Measurements from ENCODE around the gene EPDR1. TPM values are rescaled to one million over a fixed set of nuclear protein-coding genes. Genes with fewer than 3 reads are reported as not detected.

The EPDR1 gene
- total RNA-seq, 1 experiment from 2014 or later: 24.6 TPM

DNA sequence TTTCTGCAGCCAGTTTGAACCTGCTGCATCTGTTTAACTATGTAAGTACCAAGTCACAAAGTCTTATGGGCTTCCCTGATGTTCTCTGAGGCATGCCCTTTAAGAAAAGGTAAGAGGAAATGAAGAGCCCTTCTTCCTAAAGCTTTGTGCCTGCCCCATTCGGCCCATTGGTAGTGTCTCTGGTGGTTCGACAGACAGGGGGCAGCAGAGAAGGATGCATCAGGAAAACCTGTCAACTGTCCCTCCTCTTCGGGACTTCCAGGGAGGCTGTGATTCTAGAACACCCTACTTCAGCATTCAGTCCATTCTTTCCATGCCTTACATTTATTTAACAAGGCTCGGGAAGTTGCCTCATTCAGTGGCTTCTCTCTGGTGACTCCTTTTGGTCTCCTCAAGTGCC, 1.9 kb upstream of the EPDR1 start:
- TF ChIP-seq, protein P1, sequence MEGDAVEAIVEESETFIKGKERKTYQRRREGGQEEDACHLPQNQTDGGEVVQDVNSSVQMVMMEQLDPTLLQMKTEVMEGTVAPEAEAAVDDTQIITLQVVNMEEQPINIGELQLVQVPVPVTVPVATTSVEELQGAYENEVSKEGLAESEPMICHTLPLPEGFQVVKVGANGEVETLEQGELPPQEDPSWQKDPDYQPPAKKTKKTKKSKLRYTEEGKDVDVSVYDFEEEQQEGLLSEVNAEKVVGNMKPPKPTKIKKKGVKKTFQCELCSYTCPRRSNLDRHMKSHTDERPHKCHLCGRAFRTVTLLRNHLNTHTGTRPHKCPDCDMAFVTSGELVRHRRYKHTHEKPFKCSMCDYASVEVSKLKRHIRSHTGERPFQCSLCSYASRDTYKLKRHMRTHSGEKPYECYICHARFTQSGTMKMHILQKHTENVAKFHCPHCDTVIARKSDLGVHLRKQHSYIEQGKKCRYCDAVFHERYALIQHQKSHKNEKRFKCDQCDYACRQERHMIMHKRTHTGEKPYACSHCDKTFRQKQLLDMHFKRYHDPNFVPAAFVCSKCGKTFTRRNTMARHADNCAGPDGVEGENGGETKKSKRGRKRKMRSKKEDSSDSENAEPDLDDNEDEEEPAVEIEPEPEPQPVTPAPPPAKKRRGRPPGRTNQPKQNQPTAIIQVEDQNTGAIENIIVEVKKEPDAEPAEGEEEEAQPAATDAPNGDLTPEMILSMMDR (conservative IDR thresholded peaks at IDR 0.05; ENCODE audit: low read depth, low read length): peak; percentile 38
- no peak for TF ChIP-seq EZH2 (IDR thresholded peaks at IDR 0.05; ENCODE audit: borderline replicate concordance, low read depth, low read length, poor library complexity, severe bottlenecking)
- no peaks in the 10 kb centered on the region for H3K9me3 ChIP-seq (ENCODE audit: low read depth, low read length, poor library complexity, severe bottlenecking)
- CTCF ChIA-PET: no interaction called here
- no peak for DNase-seq (ENCODE audit: low spot score)
- H3K27ac ChIP-seq (ENCODE audit: low read depth, low read length, poor library complexity, severe bottlenecking): no peak overlapping the region
- BruUV-seq (replicated peaks): no TSS peak
- no peaks in the 10 kb centered on the region for H3K36me3 ChIP-seq (ENCODE audit: insufficient read depth, low read length, poor library complexity, severe bottlenecking)
- POLR2A ChIA-PET (ENCODE audit: low non-redundant PET): no interaction called here
- intact Hi-C loops (cut with micrococcal nuclease; ENCODE audit: unreplicated experiment): loop anchor here (5.0 kb wide), 1 partner anchor 184 kb away; no protein-coding TSS in a partner anchor
- H3K4me1 ChIP-seq (ENCODE audit: insufficient read depth, low read length, poor library complexity, severe bottlenecking): peaks cover 21% of the 10 kb centered on the region
- no peak overlapping the region for H3K4me3 ChIP-seq (ENCODE audit: low read depth, low read length, poor library complexity, severe bottlenecking)
- H3K27me3 ChIP-seq (replicated peaks; ENCODE audit: insufficient read depth, low read depth, low read length, poor library complexity): peaks cover 38% of the 10 kb centered on the region

DNA sequence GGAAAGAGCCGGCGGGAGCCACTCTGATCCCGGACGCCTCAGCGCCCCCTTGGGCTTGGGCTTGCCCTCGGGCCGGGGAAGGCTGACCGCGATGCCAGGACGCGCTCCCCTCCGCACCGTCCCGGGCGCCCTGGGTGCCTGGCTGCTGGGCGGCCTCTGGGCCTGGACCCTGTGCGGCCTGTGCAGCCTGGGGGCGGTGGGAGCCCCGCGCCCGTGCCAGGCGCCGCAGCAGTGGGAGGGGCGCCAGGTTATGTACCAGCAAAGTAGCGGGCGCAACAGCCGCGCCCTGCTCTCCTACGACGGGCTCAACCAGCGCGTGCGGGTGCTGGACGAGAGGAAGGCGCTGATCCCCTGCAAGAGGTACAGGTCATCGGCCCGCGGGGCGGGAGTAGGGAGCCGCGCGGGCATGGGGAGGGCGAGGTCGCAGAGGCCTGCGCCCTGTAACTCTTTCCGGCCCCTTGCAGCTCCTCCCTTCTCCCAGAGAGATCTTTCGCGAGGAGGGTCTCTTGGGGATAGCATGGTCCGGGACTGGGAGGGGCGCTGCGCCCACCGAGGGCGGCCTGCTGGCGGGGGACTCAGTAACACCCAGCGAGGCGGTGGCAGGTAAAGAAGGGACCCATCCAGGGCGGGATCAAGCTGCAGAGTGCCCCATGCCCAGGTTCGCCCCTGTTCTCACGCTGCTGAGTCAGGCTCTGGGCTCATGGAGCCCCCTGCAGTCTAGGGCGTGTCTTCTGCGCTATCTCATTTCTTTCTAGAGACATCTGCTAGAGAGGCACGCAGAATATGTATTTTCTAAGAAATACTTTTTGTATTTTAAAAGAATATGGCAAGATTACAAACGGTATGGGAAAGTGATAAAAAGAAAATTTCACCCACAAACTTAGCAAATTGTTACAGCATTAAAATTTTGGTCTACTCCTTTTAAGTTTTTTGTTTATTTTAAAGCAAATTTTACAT, 687 bp downstream of the EPDR1 start:
- peak; percentile 77 for DNase-seq (ENCODE audit: low spot score)
- POLR2A ChIA-PET (ENCODE audit: low non-redundant PET): no interaction called here

GRCh38 chr7:37921876-37922275, 1.4 kb downstream of the EPDR1 start:
- TF ChIP-seq, protein P1 (conservative IDR thresholded peaks at IDR 0.05; ENCODE audit: low read depth, low read length): no peak
- no peak for TF ChIP-seq EZH2 (IDR thresholded peaks at IDR 0.05; ENCODE audit: borderline replicate concordance, low read depth, low read length, poor library complexity, severe bottlenecking)
- Histone ChIP-seq H3K4me3 (ENCODE audit: low read depth, low read length, poor library complexity, severe bottlenecking) (peak overlapping the region; percentile 79), H3K9me3 (ENCODE audit: low read depth, low read length, poor library complexity, severe bottlenecking) (no peaks in the 10 kb centered on the region), H3K36me3 (ENCODE audit: insufficient read depth, low read length, poor library complexity, severe bottlenecking) (no peaks in the 10 kb centered on the region), H3K27ac (ENCODE audit: low read depth, low read length, poor library complexity, severe bottlenecking) (no peak overlapping the region), H3K27me3 (replicated peaks; ENCODE audit: insufficient read depth, low read depth, low read length, poor library complexity) (peaks cover 13% of the 10 kb centered on the region), H3K4me1 (ENCODE audit: insufficient read depth, low read length, poor library complexity, severe bottlenecking) (peaks cover 9% of the 10 kb centered on the region)
- POLR2A ChIA-PET (ENCODE audit: low non-redundant PET): no interaction called here
- BruUV-seq (replicated peaks): TSS peak; percentile 48
- DNase-seq (ENCODE audit: low spot score): no peak
- CTCF ChIA-PET: no interaction called here
- intact Hi-C loops (cut with micrococcal nuclease; ENCODE audit: unreplicated experiment): loop anchor here (5.0 kb wide), 1 partner anchor 295 kb away; no protein-coding TSS in a partner anchor

More for the DNA sequence above, 687 bp downstream of the EPDR1 start:
- intact Hi-C loops (cut with micrococcal nuclease; ENCODE audit: unreplicated experiment): loop anchor here (5.0 kb wide), 1 partner anchor 296 kb away; no protein-coding TSS in a partner anchor
- H3K9me3 ChIP-seq (ENCODE audit: low read depth, low read length, poor library complexity, severe bottlenecking): no peaks in the 10 kb centered on the region
- peak overlapping the region; percentile 81 for H3K27ac ChIP-seq (ENCODE audit: low read depth, low read length, poor library complexity, severe bottlenecking)
- CTCF ChIA-PET: no interaction called here
- H3K4me1 ChIP-seq (ENCODE audit: insufficient read depth, low read length, poor library complexity, severe bottlenecking): peaks cover 16% of the 10 kb centered on the region
- H3K36me3 ChIP-seq (ENCODE audit: insufficient read depth, low read length, poor library complexity, severe bottlenecking): no peaks in the 10 kb centered on the region
- peak overlapping the region; percentile 79 for H3K4me3 ChIP-seq (ENCODE audit: low read depth, low read length, poor library complexity, severe bottlenecking)
- peaks cover 20% of the 10 kb centered on the region for H3K27me3 ChIP-seq (replicated peaks; ENCODE audit: insufficient read depth, low read depth, low read length, poor library complexity)
- TF ChIP-seq, protein P1 (conservative IDR thresholded peaks at IDR 0.05; ENCODE audit: low read depth, low read length): peak; percentile 29
- no peak for TF ChIP-seq EZH2 (IDR thresholded peaks at IDR 0.05; ENCODE audit: borderline replicate concordance, low read depth, low read length, poor library complexity, severe bottlenecking)
- no TSS peak for BruUV-seq (replicated peaks)
